Stimulated activated CD8-positive, alpha-beta memory T cell treated with anti-CD3 and anti-CD28 coated beads, Interleukin-12 subunit alpha, Interleukin-12 subunit beta, amount 100 ng/mL, for 24 hours (primary cell): ENCODE data around the gene DENND1B.

Source experiments
- DNase-seq: peaks from one replicate; pipeline ENCODE4 v3.0.0-alpha.2; 2020; ENCODE audit errors: extremely low read depth

DENND1B gene

DNA sequence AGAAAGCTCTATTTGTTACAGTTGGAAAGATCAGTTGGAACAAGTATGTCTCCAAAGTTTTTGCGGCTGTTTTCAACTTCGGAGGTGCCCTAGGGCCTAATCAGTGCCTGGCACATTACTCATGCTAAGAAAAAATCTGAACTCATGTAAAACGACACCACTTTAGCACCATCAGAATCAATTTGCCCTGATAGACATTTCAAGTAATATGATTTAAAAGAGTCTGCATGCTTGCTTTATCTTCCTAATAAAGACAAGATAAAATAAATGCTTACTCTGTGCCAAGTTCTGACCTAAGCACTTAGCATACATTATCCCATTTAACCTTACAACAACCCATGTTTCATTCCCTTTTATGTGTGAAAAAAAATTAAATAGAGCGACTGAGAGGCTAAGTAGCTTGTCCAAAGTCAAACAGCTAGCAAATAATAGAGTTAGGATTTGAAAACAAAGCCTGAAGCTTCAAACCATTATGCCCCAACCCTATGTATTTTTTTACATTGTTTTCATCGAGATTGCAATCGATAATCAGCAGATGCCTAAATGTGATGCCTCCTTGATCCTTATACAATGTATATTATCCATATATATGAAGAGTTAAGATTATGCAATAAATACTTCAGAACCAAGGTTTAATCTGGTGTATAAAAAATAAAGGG lies 91.3 kb downstream of the DENND1B start:
- DNase-seq: no peak

DNA sequence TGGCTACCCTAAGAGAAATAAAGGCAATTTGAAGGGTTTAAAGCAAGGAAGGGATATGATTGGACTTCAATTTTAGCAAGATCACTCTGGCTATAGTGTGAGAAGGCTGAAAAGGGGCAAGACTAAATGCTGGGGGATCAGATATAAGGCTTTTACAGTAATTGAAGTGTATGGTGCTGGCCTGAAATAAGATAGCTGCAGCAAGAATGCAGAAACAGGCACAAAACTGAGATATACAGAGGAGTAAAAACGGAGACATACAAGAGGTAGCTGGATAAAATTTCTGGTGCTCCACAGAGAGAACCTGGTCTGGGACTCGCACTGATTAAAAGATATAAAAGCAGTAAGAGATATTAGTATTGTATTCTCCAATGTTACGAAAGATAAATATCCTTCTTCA lies 92.0 kb downstream of the DENND1B start:
- DNase-seq: no peak

DNA sequence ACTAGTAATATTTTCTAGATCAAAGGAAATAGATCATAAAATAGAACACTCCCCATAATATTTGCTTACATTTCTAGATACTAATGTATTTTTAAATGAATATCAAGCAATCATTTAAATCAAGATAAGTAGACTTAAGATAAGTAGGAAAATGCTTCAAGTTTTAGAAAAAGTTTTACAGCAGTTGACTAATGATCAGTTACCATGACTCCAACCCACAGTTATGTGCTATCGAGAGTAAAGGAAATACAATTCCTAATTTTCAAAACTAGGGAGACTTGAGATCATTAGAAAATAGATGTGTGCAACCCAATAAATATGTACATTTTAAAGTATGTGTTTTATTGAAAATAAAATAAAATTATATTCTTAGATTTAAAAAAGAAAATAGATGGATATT lies 95.0 kb downstream of the DENND1B start:
- no peak for DNase-seq

DNA sequence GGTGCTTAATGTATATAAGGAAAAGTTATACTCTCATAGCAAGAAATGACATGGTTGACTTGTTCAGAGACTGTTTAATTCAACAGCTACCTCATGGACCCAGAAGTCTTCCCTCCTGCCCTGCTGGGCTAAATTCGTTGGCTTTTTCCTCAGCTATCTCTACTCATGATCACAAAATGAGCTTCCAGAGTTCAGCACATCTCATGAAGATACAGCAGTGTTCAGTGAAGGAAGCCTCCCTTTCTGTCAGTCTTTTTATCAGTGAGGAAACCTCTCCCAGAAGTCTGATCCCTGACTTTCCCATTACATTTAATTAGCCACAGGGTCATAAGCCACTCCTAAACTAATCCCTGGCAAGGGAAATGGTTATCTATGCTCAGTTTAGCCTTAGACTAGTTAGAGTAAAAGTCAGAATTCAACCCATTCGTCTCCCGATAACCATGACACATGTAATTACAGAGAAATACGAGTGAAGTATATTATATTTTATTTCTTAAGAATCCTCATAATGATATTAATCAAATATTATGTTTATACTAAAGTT lies 97.5 kb downstream of the DENND1B start:
- no peak for DNase-seq

- no peak for DNase-seq
These were observed 98.0 kb downstream of the DENND1B start for GRCh38 chr1:197677313-197677712.

DNA sequence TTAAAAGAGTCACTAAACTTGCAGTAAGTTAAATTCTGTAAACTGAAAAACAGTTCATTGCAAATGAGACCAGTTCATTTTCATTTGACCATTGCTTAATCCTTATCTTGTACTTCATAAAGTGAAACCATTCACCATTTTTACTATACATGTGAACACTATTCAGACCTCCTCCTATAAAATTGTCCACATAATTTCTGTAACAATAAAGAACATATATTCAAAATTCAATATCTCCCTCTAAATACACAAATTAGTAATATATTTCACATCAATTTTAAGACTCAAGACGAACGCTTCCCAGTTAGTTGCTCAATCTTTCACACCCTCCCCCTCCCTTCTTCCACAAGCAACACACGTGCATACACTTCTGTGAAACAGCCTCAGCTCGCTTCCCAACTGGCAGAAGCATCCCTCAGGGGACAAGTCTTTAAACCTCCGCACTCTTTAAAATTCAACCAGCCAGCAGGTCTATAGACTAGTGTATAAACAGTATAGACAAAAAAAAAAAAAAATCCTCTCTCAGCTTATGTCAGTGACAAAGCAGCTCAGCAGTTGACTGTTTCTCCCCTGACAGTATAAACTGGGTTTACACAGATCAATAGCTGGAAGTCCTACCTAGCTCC lies 99.6 kb downstream of the DENND1B start:
- DNase-seq: no peak

DNA sequence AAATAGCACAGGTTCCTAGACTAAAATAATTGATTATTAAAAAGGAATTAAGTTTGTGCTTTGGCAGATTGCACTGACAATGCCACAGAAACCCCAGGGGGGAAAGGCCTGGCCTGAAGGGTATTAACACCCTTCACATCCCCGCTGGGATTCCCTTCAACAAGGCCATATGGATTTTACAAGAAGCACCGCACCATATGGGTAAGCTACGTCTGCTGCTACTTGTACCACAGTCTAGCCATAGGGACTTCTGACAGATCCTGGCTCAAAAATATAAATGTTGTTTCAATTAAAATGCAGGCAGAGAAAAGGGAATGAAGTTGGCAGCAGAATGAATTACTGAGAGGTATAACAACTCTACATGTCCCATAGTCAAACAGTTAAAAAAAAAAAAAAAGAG lies 101.0 kb downstream of the DENND1B start:
- DNase-seq: no peak

GRCh38 chr1:197673292-197673691 lies 102.0 kb downstream of the DENND1B start:
- DNase-seq: no peak

DNA sequence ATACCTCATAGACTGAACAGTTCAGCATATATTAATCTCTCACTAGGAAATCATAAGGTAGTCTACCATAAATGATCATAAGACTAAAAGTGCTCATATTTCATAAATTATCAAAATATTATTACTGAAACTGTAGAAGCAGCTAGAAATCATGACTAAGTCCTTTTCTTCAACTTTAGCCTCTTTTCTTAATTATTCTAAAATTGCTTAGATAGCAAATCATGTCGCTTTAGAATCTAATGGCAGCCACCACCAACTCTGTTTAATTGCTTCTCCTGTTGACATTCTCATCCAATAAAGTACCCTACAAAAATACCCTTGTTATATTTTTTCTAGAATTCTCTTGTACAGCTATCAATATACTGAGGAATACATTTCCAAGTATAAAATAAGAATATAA lies 102.9 kb downstream of the DENND1B start:
- no peak for DNase-seq

GRCh38 chr1:197671920-197672319 lies 103.4 kb downstream of the DENND1B start:
- DNase-seq: no peak

DNA sequence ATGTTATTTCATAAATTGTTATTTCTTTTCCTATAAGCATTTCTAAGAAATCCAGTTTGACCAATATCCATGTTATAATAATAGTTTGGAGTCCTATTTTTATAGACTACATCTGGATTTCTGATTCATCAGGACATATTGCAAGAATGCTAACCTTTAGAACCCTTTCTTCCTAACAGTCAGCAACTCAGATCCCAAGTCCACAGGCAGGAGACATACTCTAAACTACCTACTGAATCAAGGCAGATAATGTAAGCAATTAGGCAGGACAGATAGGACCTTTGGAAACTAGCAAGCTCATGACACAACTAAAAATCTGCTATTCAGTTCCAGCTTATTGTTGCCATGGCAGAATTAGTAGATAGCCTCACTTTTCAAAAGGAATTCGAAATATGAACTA lies 104.1 kb downstream of the DENND1B start:
- DNase-seq: no peak

DNA sequence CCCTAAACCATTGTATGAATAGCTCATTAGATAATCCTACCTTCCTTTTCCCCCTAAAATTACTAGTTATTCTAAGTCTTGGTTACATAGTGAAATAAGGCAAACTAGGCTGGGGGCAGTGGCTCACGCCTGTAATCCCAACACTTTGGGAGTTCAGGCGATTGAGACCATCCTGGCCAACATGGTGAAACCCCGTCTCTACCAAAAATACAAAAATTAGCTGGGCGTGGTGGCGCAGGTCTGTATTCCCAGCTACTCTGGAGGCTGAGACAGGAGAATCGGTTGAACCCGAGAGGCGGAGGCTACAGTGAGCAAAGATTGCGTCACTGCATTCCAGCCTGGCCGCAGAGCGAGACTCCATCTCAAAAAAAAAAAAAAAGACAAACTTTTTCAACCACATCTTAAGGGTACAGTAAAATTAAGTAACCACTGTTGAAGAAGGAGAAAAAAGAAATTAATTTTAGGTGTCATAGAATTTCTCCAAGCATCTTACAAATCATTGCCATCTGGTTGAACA lies 108.5 kb downstream of the DENND1B start:
- DNase-seq: no peak

- no peak for DNase-seq
These were observed 110.9 kb downstream of the DENND1B start for GRCh38 chr1:197664391-197664790.

GRCh38 chr1:197663162-197663953 lies 111.9 kb downstream of the DENND1B start:
- no peak for DNase-seq

GRCh38 chr1:197660389-197660788 lies 114.9 kb downstream of the DENND1B start:
- DNase-seq: no peak

DNA sequence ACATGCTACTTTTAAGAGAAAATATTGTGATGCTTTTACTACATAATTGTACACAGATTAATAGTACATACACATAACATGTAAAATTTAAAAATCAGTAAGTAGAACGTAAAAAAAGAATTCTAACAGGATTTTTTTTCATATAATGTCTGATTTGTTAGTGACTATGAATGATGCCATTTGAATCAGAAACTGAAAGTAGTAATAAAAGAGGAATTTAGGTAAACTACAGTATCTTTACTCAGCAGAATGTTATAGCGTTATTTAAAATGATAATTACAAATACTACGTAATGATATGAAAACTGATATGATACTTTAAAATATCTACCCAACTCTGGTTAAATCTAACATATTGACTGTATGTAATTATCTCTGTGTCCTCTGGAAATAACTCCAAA lies 116.1 kb downstream of the DENND1B start:
- DNase-seq: no peak

DNA sequence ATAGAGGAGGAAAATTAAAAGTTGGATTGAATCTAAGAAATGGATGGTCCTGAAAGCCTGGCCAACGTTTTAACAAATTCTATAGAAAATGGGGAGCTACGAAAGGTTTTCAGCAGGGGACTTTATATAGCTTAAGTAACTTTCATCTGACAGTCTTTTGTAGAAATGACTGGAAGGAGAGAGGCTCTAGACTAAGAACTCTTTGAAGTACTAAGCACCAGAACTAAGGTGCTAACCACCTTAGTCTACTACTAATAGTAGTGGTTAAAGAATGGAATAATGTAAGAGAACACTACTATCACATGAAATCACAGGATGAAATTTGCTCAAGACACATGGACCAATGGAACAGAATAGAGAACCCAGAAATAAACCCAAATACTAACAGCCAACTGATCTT lies 126.1 kb downstream of the DENND1B start:
- DNase-seq: no peak

DNA sequence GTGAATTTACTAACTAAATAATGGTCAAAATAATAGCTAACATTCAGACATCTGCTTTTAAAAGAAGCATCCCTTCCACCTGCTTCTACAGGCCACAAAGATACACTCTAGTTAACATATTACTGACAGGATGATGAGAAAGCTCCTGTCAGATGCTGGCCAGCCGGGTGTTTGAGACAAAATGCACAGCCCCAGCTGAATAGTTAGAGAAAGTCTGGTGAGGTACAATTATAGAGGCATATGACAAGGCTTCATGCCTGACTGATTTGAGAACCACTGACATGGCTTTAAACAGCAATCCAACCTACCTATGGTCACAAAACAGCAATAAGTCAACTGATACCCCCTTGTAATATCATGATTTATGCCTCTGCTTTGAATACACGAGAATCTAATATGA lies 137.0 kb downstream of the DENND1B start:
- DNase-seq: no peak

DNA sequence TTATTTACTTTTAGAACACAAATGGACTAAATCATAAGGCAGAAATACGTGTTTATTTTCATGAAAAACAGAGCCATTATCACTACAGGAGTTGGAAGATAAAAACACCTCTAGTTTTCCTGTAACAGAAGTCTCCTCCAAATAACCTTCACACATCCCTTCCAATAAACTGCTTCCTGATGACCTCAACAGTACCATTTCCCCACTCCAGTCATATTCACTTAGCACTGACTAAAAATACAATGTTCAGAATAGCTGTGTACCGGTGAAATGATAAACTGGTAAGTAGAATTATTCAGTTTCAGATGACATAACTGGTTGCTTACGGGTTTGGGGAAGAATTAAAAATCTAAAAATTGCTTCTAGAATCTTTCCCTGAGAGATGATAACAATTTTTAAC lies 137.9 kb downstream of the DENND1B start:
- no peak for DNase-seq

- no peak for DNase-seq
These were observed 141.7 kb downstream of the DENND1B start for GRCh38 chr1:197633447-197634078.

- no peak for DNase-seq
These were observed 142.6 kb downstream of the DENND1B start for GRCh38 chr1:197632651-197633050.

DNA sequence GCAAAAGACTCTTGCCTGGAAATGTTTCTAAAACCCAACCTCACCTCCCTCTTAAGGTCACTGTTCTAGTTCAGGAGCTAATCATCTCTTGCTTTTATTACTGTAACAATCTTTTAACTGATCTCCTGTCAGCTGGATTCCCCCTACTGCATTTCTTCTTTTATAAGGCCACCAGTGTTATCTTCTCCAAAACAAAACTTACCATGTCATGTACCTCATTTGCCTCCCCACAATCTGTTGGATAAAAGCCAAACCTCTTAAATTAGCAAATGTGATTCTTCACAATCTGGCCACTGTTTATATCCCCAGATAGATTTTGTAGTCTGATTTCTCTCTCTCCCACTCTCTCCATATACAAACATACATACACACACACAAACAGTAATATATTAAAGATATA lies 143.3 kb downstream of the DENND1B start:
- no peak for DNase-seq
